ENCODE results near the gene FRS3.
"Not testable (repeated sequence)": the region's sequence is repeated elsewhere in the genome, so short reads cannot be mapped to it uniquely, and the experiment has no call there.

FRS3 gene

DNA sequence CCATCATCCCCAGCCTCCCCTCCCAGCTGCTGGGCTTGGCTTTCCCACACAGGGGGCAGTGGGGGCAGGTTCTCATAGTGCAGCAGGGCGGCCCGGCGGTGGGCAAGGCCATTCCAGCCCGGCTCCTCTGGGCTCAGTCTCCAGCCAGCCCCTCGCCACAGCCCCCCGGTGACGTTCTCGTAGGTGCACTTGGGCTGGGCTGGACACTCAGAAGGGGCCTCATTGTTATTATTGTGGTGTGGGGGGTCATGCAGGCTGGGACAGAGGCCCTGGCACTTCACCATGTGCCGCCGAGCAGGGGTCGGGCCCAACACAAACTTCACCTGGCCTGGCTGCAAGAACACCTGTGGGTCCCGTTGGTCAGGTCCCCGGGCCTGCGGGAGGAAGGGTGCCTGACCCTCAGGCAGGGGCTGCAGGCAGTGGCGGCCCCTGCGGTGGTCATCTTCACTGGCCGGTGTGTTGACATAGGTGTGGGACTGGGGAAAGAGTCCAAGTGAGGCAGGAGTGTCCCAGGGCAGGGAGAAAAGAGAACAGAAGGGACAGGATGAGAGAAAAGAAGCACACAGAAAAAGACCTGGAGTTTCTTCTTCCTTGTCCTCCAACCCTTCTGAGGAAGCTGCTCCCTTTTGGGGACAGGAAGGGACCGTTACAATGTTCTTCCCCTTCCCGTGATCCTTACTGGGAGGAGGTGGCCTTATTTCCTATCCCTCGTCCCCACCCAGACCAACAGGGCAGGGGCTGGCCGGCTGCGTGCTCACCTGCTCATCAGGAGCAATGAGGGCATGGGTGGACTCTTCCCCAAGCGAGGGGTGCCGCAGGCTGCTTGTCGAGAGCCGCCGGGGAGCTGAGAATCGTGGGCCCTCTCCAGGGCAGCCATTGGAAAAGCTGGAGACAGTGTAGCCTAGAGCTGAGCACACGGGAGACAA is 8.4 kb downstream of the FRS3 start:
- no peaks in the 10 kb centered on the region for H3K27me3 ChIP-seq
- TF ChIP-seq, protein P1, sequence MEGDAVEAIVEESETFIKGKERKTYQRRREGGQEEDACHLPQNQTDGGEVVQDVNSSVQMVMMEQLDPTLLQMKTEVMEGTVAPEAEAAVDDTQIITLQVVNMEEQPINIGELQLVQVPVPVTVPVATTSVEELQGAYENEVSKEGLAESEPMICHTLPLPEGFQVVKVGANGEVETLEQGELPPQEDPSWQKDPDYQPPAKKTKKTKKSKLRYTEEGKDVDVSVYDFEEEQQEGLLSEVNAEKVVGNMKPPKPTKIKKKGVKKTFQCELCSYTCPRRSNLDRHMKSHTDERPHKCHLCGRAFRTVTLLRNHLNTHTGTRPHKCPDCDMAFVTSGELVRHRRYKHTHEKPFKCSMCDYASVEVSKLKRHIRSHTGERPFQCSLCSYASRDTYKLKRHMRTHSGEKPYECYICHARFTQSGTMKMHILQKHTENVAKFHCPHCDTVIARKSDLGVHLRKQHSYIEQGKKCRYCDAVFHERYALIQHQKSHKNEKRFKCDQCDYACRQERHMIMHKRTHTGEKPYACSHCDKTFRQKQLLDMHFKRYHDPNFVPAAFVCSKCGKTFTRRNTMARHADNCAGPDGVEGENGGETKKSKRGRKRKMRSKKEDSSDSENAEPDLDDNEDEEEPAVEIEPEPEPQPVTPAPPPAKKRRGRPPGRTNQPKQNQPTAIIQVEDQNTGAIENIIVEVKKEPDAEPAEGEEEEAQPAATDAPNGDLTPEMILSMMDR (IDR thresholded peaks at IDR 0.05) = no peak
- H3K36me3 ChIP-seq = peaks cover 65% of the 10 kb centered on the region
- peaks cover 0 to 5% of the 10 kb centered on the region in 2 experiments for H3K4me1 ChIP-seq (ENCODE audit: control insufficient read depth in 1 of 2, insufficient read depth in 1 of 2, low read depth in 1 of 2, low read length in 1 of 2)
- no peaks in the 10 kb centered on the region for H3K9me3 ChIP-seq
- no peak overlapping the region for H3K27ac ChIP-seq
- no peak overlapping the region for H3K4me3 ChIP-seq (ENCODE audit: low read depth in 1 of 2, low read length in 1 of 2)

DNA sequence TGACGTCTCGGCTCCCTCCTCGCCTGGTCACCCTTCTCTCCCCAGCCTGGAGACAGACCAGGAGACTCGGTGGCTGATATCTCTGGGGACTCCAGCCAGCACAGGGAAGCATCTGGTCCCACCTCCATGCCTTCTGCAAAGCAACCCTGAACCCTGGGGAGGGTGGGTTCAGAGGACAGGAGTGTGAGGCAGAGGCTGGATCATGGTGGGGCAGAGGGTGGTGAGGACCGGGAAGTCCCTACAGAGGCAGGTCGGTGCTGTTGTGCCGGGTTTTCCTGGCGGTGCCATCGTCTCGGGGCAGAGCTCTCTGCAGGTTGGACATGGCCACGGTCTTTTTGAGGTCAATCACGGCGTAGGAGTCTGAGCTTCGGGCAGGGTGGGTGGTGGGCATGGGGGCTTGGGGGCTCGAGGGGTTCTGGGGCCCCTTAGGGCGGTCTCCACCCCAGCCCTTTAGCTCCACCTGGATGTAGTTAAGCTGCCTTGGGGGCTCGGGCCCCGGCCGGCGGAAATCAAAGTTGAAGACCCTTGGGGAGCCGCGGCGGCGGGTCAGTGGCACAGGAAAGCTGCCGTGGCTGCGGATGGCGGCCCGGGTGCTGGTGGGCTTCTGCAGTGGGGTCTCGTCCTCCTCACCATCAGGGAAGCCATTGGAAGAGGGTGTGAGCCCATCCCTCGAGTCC is 9.2 kb downstream of the FRS3 start:
- Histone ChIP-seq H3K27ac (no peak overlapping the region), H3K4me3 (ENCODE audit: low read depth in 1 of 2, low read length in 1 of 2) (no peak overlapping the region), H3K36me3 (peaks cover 64% of the 10 kb centered on the region), H3K27me3 (no peaks in the 10 kb centered on the region), H3K4me1 (ENCODE audit: control insufficient read depth in 1 of 2, insufficient read depth in 1 of 2, low read depth in 1 of 2, low read length in 1 of 2) (no peaks in the 10 kb centered on the region), H3K9me3 (no peaks in the 10 kb centered on the region)
- TF ChIP-seq, protein P1 (IDR thresholded peaks at IDR 0.05) = no peak

DNA sequence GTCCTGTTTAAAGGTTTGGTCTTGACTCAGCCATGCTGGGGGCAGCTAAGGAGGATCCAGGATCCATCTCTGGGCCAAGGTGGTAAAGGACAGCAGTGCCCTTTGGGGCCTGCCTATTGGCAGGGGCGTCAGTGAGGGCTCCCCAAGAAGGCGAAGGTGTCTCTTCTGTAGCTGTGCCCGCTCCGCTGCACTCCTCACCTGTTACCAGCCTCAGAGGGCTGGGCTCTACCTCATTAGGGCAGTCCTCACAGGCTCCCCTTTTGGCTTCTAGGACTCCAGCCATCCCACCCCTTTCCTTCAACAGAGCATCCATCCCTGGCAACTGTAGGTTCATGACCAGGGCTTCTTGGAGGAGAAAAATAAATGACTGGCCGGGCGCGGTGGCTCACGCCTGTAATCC is 10.3 kb downstream of the FRS3 start:
- TF ChIP-seq, protein P1 (IDR thresholded peaks at IDR 0.05) = no peak
- H3K36me3 ChIP-seq = peaks cover 53% of the 10 kb centered on the region

DNA sequence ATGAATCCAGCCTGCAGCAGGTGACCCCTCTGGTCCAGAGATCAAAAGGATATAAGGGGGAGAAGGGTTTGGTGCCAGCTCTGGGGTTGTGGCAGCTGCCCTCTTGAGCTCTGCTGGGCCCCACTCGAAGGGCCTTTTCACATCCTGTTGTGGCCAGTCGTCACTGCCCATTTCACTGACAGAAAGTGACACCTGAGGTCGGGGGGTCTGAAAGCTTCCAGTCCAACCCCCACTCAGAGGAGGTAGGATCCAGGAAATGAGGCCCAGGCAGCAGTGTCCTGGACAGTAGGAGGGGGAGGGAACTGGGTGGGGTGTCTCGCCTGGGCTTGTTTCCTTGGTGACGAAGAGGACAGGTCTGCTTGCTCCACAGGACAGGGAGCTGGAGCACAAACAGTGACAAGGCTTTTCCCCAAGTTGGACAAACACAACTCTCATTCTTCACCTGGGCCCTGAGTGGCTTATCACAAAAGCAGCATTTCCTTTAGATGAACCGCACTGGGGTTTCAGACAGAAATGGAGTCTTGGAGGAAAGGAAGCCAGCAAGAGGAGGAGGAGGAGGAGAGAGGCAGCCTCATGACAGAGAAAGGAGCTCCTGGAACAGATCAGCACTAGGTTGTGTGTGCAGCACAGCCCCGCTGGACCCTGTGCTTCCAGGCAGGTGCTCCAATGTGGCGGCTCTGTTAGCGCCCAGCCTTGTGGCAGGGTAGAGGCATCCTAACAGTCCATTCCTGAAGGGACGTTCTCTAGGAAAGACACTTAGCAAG is 11.0 kb downstream of the FRS3 start:
- no peaks in the 10 kb centered on the region for H3K9me3 ChIP-seq
- TF ChIP-seq, protein P1 (IDR thresholded peaks at IDR 0.05) = no peak
- H3K4me3 ChIP-seq (ENCODE audit: low read depth in 1 of 2, low read length in 1 of 2) = no peak overlapping the region
- no peak overlapping the region for H3K27ac ChIP-seq
- H3K4me1 ChIP-seq (ENCODE audit: control insufficient read depth in 1 of 2, insufficient read depth in 1 of 2, low read depth in 1 of 2, low read length in 1 of 2) = no peaks in the 10 kb centered on the region
- H3K36me3 ChIP-seq = peaks cover 46% of the 10 kb centered on the region
- no peaks in the 10 kb centered on the region for H3K27me3 ChIP-seq

More for the DNA sequence above, 10.3 kb downstream of the FRS3 start:
- H3K4me3 ChIP-seq (ENCODE audit: low read depth in 1 of 2, low read length in 1 of 2) = no peak overlapping the region
- H3K27ac ChIP-seq = no peak overlapping the region
- H3K27me3 ChIP-seq = no peaks in the 10 kb centered on the region
- no peaks in the 10 kb centered on the region for H3K9me3 ChIP-seq
- no peaks in the 10 kb centered on the region for H3K4me1 ChIP-seq (ENCODE audit: control insufficient read depth in 1 of 2, insufficient read depth in 1 of 2, low read depth in 1 of 2, low read length in 1 of 2)

DNA sequence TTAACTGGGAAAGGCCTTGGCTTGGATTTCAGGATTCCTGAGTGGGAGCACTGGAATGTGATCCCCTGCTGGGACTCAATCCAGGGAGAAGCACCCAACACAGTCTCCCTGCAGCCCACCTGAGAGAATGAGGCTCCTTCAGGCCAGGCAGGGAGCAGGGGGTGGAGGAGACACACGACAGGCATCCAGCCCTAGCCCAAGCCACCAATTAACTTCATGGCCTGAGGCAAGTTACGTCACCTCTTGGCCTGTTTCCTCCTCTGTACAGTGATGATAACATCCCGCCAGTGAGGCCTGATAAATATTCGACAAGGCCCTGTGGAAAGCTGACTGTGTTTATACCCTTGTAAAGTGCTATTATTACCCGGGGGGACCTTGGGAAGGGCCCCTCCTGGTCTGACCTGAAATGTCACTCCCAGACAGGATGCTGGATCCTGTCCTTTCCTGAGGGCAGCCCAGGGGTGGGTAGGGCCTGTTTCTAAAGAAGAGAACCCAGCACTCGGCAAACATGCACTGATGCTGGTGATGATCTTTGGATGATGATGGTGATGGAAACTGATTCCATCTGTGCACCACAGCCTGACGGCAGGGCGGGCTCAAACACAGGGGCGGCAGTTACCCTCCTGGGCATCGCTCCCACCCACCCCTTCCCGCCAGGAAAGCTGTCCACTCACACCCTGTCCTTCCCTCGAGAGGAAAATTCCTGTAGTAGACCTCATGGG is 12.4 kb downstream of the FRS3 start:
- Histone ChIP-seq H3K36me3 (peaks cover 33% of the 10 kb centered on the region), H3K27ac (no peak overlapping the region), H3K27me3 (no peaks in the 10 kb centered on the region), H3K9me3 (no peaks in the 10 kb centered on the region), H3K4me1 (ENCODE audit: control insufficient read depth in 1 of 2, insufficient read depth in 1 of 2, low read depth in 1 of 2, low read length in 1 of 2) (no peaks in the 10 kb centered on the region), H3K4me3 (ENCODE audit: low read depth in 1 of 2, low read length in 1 of 2) (no peak overlapping the region)
- TF ChIP-seq, protein P1 (IDR thresholded peaks at IDR 0.05) = no peak

DNA sequence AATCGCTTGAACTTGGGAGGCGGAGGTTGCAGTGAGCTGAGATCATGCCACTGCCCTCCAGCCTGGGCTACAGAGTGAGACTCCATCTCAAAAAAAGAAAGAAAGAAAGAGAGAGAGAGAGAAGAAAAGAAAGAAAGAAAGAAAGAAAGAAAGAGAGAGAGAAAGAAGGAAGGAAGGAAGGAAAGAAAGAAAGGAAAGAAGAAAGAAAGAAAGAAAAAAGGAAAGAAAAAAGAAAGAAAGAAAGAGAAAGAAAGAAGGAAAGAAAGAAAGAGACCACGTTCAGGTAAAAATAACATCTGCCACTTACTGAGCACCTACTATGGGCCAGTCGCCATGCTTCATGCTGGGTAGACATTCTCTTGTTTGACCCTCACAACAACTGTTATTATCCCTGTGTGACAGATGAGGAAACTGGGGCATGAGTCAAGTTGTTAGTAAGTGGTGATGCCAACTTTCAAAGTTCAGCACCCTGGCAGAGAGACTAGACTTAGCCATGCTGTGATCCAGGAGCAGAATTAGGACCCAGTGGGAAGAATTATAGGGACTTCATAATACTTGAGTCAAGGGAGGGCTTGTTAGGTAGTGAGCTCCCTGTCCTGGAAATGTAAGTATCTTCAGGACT is 13.5 kb downstream of the FRS3 start:
- not testable (repeated sequence) for H3K27ac ChIP-seq; H3K27me3 ChIP-seq; H3K9me3 ChIP-seq; H3K4me3 ChIP-seq (ENCODE audit: low read depth in 1 of 2, low read length in 1 of 2); H3K4me1 ChIP-seq (ENCODE audit: control insufficient read depth in 1 of 2, insufficient read depth in 1 of 2, low read depth in 1 of 2, low read length in 1 of 2)
- peaks cover 22% of the 10 kb centered on the region for H3K36me3 ChIP-seq

Measured in neutrophil (primary cell).